RWPE2 (cell line): ENCODE results near the gene CYBB.

Experiments
- ATAC-seq: fragments of 200-7000 bp; cut with Tn5 transposase; 3 replicates; pipeline ENCODE4 v1.9.1; 2021; ENCODE audit warnings: low read depth
- DNase-seq: peaks from one replicate; pipeline ENCODE4 v3.0.0-alpha.2; 2020; ENCODE audit warnings: low spot score
- H3K27ac ChIP-seq: fragments of 450-650 bp; 2 replicates; pipeline ENCODE4 v1.5.1; 2017; ENCODE audit warnings: mild to moderate bottlenecking; ENCODE audit not compliant: poor library complexity, severe bottlenecking
- H3K27me3 ChIP-seq: fragments of 250-450 bp; sonication (Bioruptor Pico); 2 replicates; pipeline ENCODE4 v1.5.1; 2021; ENCODE audit warnings: mild to moderate bottlenecking, moderate library complexity; ENCODE audit not compliant: insufficient read depth, poor library complexity, severe bottlenecking
- H3K36me3 ChIP-seq: fragments of 250-450 bp; sonication (Bioruptor Pico); 2 replicates; pipeline ENCODE4 v1.5.1; 2020; ENCODE audit warnings: low read depth, mild to moderate bottlenecking, moderate library complexity
- H3K4me1 ChIP-seq: fragments of 250-450 bp; sonication (Bioruptor Pico); 2 replicates; pipeline ENCODE4 v1.5.1; 2021; ENCODE audit warnings: mild to moderate bottlenecking, moderate library complexity; ENCODE audit not compliant: insufficient read depth, poor library complexity, severe bottlenecking
- H3K4me3 ChIP-seq: fragments of 250-450 bp; sonication (Bioruptor Pico); 2 replicates; pipeline ENCODE4 v1.5.1; 2021; ENCODE audit warnings: mild to moderate bottlenecking, moderate library complexity; ENCODE audit not compliant: severe bottlenecking
- H3K9me3 ChIP-seq: fragments of 250-450 bp; sonication (Bioruptor Pico); 2 replicates; pipeline ENCODE4 v1.5.1; 2021; ENCODE audit warnings: mild to moderate bottlenecking, moderate library complexity; ENCODE audit not compliant: severe bottlenecking
- TF ChIP-seq, protein P1 (sequence below): fragments of 450-650 bp; IDR thresholded peaks from one replicate; pipeline ENCODE4 v1.5.1; 2017; ENCODE audit warnings: mild to moderate bottlenecking, moderate library complexity; ENCODE audit not compliant: poor library complexity, severe bottlenecking

Gene CYBB

DNA sequence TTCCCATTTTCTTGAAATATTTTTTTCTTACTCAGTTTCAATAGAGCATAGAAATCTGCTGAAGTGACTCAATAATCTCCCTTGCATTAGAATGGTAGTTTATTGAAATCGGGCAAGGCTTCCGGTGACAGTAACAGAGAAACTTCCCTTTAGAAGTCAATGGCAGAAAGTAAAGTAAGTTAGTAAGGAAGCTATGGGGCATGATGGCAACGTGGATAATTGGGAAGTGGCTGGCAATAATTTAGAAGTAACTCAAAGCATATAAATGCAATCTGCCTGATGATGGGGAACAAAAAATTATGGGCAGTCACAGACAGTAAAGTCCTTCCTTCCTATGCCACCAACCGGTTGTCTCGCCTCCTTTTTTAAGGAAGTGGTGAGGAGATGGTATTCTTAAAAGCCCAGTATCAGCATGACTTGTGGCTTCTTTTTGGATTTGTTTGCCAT is 7.6 kb downstream of the CYBB start:
- Histone ChIP-seq H3K9me3 (no peaks in the 10 kb centered on the region), H3K36me3 (no peaks in the 10 kb centered on the region), H3K27ac (no peak overlapping the region), H3K4me1 (no peaks in the 10 kb centered on the region), H3K27me3 (no peaks in the 10 kb centered on the region), H3K4me3 (no peak overlapping the region)
- TF ChIP-seq, protein P1, sequence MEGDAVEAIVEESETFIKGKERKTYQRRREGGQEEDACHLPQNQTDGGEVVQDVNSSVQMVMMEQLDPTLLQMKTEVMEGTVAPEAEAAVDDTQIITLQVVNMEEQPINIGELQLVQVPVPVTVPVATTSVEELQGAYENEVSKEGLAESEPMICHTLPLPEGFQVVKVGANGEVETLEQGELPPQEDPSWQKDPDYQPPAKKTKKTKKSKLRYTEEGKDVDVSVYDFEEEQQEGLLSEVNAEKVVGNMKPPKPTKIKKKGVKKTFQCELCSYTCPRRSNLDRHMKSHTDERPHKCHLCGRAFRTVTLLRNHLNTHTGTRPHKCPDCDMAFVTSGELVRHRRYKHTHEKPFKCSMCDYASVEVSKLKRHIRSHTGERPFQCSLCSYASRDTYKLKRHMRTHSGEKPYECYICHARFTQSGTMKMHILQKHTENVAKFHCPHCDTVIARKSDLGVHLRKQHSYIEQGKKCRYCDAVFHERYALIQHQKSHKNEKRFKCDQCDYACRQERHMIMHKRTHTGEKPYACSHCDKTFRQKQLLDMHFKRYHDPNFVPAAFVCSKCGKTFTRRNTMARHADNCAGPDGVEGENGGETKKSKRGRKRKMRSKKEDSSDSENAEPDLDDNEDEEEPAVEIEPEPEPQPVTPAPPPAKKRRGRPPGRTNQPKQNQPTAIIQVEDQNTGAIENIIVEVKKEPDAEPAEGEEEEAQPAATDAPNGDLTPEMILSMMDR: no peak
- DNase-seq: no peak
- ATAC-seq: no peak

DNA sequence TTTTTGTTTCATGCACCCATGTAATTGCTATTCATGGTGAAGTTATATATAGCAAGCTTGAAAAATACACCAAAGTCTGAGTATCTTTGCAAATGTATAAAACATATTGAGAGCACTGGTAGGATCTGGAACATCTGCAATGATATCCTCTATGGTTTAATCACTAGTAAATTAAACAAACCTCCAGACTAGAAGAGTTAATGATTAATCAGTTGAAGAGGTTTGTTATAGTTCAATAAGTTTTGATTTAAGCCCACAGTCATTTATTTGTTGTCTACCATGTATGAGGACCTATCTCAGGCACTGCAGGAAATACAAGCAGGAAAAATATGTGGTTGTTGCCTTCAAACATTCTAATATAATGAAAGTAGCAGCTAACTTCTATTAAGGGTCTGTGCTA is 16.5 kb downstream of the CYBB start:
- ATAC-seq: no peak
- Histone ChIP-seq H3K36me3 (no peaks in the 10 kb centered on the region), H3K27ac (no peak overlapping the region), H3K4me3 (no peak overlapping the region), H3K9me3 (no peaks in the 10 kb centered on the region), H3K27me3 (no peaks in the 10 kb centered on the region), H3K4me1 (no peaks in the 10 kb centered on the region)
- DNase-seq: no peak
- TF ChIP-seq, protein P1: no peak

DNA sequence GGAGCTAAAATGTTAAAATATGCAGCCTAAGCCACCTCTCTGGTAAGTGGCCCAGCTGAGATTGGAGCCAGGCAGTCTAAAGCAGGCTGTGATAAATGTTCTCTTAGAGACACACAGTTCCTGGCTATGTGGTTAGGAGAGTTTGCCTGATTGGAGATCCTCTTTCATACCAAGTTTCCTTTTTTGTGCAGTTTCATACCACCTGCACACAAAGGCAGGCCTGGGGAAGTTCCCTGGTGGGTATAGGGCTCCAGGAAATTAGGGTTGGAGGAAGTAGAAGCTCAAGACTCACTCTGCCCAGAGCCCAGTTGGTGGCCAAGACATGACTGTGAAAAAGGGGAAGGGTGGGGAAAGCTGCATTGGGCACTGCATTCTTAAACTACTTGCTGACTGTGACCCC is 16.9 kb downstream of the CYBB start:
- no peak for ATAC-seq
- Histone ChIP-seq H3K4me3 (no peak overlapping the region), H3K9me3 (no peaks in the 10 kb centered on the region), H3K27ac (no peak overlapping the region), H3K27me3 (no peaks in the 10 kb centered on the region), H3K4me1 (no peaks in the 10 kb centered on the region), H3K36me3 (no peaks in the 10 kb centered on the region)
- DNase-seq: no peak
- TF ChIP-seq, protein P1: no peak

DNA sequence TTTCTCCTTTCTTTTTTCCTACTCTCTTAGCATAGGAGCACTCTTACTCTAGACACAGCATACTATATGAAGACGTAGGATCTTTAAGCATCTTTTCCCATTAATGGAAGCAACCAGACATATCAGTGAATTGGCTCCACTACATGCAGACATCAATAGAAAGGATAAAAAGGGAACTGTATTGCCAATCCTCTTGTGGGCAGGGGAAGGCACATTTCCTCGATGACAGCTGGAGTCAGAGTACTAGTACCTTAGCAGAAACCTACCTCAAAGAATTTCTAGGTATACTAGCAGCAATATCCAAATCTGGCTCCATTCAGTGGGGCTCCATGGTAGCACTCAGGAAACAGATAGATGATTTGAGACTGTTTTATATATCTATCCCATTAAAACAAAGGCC is 20.1 kb downstream of the CYBB start:
- H3K27ac ChIP-seq: no peak overlapping the region
- H3K4me1 ChIP-seq: no peaks in the 10 kb centered on the region
- DNase-seq (no peak), ATAC-seq (no peak)
- H3K27me3 ChIP-seq: no peaks in the 10 kb centered on the region
- no peak overlapping the region for H3K4me3 ChIP-seq
- TF ChIP-seq, protein P1: no peak
- H3K9me3 ChIP-seq: no peaks in the 10 kb centered on the region
- no peaks in the 10 kb centered on the region for H3K36me3 ChIP-seq

DNA sequence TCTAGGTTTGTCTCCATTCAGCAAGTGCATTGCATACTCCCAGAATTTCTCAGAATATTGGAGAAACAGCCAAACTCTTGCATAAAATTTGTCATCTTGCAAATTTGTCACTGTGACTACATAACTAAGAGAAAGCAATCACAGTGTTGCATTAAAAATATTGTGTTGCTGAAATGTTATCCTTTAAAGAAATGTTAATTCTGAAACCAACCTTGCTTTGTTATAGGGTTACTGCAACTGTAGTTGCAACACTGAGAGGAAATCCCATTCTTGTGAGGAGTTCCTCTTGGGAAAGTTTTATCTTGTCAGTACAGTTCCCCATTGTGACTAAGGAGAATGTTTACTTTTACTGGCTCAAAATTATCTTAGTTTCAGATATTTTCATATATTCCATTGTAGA is 20.9 kb downstream of the CYBB start:
- Histone ChIP-seq H3K27ac (no peak overlapping the region), H3K4me3 (no peak overlapping the region), H3K36me3 (no peaks in the 10 kb centered on the region), H3K27me3 (no peaks in the 10 kb centered on the region), H3K9me3 (no peaks in the 10 kb centered on the region), H3K4me1 (no peaks in the 10 kb centered on the region)
- TF ChIP-seq, protein P1: no peak
- DNase-seq (no peak), ATAC-seq (no peak)
